ENCODE data around the gene MZF1. TPM values are rescaled to one million over a fixed set of nuclear protein-coding genes. Genes with fewer than 3 reads are reported as not detected.

MZF1 gene
- total RNA-seq, 1 experiment from 2014 or later, result 20.8 TPM

DNA sequence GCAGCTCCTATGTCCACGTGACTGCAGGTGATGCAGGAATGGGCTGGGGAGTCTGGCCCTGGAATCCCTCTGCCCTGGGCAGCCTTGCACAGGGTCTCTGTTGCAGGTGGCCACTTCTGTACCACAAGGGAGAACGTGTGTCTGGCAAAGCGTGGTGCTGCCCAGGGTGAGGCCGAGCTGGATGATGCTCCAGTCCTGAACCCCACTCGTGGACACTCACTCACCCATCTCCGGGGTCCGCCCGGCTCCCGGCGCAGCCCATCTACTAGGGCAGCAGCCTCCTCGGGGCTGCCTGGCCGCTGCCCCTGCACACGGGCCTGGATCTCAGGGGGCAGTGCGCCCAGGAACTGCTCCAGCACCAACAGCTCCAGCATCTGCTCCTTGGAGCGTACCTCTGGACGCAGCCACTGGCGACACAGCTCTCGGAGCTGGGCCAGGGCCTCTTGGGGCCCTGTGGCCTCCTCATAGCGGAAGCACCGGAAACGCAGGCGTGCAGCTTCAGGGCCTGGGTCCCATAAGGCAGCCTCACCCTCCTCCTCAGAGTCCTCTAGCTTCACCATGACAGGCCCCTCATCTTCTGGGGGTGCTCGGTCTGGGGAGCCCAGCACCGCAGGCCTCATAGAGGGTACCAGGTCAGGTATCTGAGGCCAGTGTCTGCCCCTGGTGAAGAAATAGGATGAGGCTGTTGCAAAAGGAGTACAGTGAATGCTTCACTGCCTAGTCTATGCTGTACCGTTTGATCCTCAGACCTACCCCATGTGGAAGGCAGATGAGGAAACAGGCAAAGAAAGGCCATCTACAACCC, 2.2 kb downstream of the MZF1 start:
- no peak for DNase-seq (ENCODE audit: extremely low read depth, low read depth)

DNA sequence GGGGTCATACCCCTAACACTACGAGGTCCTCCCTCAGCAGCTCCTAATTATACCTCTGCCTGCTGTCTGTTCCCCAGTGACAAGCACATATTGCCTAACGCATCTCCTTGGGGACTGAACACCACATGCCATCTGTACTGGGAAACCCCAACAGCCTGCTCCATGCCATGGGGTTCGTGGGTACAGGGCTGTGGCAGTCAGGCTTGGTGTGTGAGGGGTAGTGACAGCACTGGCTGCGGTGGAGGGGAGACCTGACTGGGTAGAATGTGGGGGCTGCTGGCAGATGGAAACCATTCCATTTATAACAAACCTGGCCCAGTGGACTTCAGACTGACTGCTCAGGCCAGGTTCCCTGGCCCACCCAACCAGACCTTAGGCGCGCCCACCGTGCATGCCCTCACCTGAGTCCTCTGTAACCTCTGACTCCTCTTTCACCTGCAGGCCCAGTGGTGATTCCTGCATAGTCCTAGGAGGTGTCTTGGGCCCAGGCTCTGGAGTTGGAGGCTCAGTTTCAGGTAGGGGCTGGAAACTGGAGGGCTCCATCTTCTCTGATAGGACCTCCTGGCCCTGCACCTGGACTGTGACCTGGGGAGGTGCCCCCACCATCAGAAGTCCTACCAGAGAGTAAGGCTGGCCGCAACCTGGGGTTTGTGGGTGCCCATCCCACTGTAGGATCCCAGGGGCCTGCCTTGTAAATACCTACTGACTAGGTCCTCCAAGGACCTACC, 3.0 kb downstream of the MZF1 start:
- DNase-seq (ENCODE audit: extremely low read depth, low read depth), result no peak

DNA sequence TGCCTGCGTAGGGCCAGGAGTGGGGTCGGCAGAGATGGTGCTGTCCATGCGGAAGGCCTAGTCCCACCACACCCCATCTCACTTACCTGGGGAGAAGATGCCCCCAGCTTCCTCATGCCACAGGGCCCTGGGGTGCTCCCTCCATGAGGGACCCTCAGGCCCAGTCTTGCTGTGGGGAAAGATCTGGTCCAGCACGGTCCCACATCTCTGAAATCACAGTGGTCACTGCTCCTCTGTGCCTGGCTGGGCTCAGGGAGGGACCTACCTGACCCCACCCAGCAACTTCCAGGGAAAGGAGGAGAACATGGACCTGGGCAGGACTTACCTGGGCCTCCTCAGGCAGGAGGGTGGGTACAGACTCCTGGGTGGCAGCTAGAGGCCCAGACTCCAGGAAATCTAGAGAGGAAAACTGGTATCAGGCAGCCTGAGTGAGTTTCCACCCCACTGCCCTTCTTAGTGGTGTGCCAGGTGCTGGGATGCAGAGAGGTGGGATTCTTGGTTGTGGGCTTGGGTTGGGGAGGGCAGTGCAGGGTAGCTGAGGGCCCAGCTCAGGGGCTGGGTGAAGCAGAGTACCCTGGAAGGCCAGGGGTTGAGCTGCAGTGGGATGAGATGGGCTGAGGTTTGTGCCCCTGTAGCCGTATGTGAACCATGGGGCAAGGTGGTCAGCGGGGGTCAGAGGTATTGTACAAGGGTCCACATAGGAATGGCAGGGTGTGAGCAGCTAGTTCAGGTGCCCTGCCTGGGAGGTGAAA, 3.8 kb downstream of the MZF1 start:
- DNase-seq (ENCODE audit: extremely low read depth, low read depth), result no peak

DNA sequence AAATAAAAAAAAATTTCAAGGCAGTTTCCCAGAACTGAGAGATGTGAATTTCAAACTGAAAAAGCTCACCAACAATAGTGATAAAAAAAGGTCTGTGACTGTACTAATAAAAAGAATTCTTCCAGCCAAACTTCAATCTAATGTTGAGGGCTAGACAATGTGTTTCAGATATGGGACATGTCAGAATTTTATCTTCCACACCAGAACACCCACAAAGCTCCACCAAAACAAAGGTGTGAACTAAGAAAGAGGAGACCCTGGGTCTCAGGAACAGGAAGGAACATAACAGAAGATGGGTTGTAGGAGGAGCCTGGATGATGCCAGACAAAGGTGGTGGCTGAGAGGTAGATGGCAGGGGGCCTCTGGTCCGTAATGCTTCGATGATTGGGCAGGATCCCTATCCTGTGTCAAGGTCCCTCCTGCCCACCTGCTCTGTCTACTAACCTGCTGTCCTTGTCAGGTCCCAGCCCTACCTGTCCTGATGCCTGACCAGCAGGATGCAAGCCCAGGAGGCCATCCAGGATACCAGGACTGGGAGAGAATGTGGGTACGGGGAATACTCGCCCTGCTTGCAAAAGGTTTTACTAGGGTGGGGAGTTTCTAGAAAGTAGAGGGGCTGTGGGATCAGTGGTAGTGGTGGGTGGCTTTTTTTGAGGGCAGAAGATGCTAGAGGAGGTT, 4.5 kb downstream of the MZF1 start:
- DNase-seq (ENCODE audit: extremely low read depth, low read depth), result no peak

DNA sequence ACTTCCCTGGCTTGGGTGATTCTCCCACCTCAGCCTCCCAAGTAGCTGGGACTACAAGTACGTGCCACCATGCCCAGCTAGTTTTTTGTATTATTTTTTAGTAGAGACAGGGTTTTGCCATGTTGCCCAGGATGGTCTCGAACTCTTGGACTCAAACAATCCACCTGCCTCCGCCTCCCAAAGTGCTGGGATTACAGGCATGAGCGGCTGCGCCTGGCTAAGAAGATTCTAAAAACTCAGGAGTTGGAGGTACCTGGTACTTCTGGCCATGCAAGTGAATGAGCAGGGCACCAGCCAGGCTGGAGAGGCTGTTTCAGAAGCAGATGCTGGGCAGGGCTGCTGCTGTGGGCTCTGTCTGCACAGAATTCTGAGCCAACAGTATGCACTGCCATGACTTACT, 6.1 kb downstream of the MZF1 start:
- no peak for DNase-seq (ENCODE audit: extremely low read depth, low read depth)

DNA sequence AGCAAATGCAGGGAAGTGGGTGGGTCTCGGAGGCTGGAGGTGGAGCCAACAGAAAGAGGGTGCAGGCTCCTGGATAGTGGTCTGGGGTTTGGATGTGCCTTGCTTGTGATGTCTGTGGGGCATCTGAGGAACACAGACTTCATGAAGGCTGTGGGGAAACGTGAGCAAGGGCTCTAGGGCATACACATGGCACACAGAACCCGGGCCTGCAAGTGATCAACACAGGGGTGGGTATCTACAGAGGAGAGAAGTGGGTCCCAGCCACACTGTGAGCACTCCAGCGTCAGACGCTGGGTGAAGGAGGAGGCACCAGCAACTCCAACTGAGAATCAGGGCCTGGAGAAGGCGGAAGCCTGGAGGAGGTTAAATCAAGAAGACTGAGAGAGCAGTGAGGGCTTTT, 9.3 kb downstream of the MZF1 start:
- no peak for DNase-seq (ENCODE audit: extremely low read depth, low read depth)

DNA sequence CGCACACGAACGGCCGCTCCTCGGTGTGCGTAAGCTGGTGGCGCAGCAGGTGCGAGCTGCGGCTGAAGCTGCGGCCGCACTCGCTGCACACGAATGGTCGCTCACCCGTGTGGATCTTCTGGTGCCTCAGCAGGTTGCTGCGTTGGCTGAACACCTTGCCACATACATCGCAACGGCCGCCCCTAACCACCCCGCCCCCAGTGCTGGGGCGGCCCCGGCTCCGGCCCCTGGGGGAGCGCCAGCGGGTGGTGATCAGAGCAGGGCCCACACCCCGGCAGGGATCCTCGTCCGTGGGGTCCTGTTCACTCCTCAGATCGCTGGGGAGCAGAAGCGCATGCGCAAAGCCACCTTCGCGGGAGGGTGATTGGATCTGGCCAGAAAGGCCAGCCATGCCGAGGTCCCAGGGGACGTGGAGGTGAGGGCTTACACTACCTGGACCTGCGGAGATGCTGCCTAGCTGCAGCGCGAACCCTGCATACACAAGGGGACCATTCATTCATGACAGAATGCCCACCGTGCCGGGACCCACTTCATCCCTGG, 10.0 kb downstream of the MZF1 start:
- DNase-seq (ENCODE audit: extremely low read depth, low read depth), result no peak

DNA sequence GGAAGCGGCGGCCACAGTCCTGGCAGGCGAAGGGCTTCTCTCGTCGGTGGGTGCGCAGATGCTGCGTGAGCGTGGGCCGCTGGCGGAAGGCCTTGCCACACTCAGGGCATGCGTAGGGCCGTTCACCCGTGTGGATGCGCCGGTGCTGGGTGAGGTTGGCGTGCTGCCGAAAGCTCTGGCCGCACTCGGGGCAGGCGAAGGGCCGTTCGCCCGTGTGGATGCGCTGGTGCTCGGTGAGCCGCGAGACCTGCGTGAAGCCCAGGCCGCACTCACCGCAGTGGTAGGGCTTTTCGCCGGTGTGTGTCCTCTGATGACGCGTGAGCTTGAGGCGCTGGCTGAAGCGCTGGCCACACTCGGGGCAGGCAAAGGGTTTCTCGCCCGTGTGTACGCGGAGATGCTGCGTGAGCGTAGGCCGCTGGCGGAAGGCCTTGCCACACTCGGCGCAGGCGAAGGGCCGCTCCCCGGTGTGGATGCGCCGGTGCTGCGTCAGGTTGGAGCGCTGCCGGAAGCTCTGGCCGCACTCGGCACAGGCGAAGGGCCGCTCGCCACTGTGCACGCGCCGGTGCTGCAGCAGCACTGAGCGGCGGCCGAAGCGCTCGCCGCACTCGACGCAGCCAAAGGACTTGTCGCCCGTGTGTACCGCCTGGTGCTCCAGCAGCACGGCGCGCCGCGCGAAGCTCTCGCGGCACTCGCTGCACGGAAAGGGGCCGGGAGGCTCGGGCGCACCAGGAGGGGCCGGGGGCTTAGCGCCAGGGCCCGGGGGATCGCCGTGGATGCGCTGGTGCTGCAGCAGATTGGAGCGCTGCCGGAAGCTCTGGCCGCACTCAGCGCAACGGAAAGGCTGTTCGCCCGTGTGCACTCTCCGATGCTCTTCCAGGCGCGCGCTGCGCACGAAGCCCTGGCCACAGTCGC, 10.8 kb downstream of the MZF1 start:
- no peak for DNase-seq (ENCODE audit: extremely low read depth, low read depth)

DNA sequence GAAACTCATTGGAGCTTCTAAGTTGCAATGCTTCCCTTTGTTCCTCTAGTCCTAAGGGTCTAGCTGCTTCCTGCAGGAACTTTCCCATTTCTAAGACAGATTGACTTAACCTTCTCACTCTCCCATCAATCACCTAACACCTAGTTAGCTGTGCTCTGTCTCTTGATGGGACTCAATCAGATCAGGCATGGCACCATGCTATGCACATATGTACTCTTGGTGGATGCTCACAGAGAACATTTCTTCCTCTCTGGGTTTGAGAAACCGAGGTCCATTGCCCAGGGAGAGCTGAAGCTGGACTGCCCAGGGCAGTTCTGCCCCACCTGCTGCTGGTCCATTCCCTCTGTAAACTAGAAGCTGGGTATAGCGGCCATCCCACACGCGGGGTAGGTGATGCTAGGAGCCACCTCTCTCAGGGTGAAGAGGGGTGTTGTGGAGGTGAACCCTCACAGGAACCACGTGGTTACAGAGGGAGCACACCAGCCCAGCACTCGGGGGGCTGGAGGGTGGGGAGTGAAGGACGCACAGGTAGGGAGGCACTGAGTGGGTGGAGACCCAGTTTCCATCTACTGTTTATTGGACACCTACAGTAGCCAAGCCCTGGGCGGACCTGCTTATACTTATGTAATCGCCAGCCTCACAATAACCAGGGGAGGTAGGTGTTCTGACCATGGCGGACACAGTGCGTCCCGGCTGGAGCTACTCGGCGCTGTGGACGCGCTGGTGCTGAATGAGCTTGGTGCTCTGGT, 11.6 kb downstream of the MZF1 start:
- DNase-seq (ENCODE audit: extremely low read depth, low read depth), result no peak

DNA sequence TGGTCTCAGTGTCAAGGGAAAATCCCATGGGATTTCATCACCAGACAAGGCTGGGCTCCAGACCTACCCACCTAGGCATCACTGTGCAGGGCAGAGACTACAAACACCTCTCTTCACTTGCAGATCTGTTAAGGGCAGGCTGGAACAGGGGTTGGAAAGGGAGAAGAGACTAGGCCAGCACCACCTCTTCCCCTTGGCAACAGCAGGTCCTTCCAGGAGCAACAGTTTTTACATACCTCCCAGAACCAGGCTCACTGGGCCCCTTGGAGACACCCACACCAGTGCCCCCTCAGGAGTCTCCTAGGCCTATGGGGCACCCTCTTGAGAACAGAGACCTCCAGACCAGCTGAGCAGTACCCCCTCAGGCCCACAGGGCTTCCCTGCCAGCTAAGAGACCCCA, 12.2 kb downstream of the MZF1 start:
- DNase-seq (ENCODE audit: extremely low read depth, low read depth), result no peak

DNA sequence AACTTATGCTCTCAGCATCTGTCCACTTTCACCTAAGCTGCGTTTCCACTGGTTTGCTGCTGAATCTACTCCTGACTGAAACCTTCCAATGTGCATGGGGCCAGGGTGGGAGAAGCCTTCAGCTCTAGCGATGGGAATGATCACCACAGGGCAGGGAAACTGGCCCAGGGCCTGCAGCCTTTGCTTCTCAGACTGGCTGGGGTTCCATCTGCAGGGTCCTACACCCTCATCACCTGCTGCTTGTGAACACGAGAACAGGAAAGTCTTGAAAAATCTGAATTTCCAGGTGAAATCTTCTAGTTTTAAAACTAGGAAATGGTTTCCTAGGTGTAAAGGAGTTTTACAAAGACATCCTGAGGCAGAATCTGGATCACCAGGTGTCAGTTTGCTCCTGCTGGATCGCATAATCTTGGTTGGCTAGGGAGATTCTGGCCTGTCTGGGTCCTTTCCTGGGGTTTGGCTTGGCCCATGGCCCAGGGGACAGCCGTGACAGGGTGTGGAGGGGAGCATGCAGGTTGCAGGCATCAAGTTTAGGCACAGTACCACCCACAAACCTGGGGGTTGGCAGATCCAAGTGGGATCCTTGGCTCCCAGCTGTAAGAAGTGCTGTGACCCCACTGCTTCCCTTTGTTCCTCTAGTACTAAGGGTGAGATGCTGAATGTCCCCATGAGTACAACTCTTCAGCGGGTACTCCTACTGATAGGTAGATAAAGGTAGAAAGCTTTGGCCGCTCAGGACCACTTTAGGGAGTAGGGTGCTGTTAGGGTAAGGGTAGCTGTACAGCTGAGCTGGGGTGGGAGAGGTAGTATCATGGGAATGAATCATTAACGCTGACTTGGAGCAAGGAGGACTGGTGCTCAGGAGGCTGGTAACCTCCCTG, 12.9 kb downstream of the MZF1 start:
- no peak for DNase-seq (ENCODE audit: extremely low read depth, low read depth)

DNA sequence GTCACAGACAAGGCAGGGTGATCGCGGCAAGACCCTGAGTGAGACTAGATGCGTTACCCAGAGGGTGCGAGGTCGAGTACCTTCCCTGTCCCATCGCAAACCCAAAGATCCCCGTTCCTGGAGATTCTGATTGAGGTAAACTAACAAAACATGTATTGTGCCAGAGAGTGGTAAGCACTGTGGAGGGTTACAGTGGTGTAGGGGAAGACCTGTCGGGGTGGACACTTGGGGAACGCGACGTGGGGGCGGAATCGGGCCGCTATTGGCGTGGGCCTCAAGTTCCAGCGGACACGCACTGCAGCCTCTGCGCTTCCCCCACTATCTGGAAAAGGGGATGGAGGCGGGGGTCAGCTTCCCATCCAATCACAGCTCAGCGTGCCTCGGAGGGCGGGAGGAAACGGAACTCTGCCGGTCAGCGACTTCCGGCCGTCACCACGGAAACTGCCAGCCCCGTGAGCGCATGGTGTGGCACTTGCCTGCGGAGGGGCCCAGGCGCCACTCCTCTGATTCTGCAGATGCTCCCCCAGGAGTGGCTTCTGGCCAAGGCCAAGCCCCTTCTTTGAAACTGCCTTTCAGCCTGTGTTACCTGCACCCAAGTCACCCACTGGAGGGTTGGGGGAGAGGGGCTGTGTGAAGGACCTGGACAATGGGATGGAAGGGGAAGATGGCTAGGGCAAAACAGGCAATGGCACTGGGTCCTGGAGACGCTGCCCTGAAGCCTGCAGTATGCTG, 13.7 kb downstream of the MZF1 start:
- peak; percentile 88 for DNase-seq (ENCODE audit: extremely low read depth, low read depth)

DNA sequence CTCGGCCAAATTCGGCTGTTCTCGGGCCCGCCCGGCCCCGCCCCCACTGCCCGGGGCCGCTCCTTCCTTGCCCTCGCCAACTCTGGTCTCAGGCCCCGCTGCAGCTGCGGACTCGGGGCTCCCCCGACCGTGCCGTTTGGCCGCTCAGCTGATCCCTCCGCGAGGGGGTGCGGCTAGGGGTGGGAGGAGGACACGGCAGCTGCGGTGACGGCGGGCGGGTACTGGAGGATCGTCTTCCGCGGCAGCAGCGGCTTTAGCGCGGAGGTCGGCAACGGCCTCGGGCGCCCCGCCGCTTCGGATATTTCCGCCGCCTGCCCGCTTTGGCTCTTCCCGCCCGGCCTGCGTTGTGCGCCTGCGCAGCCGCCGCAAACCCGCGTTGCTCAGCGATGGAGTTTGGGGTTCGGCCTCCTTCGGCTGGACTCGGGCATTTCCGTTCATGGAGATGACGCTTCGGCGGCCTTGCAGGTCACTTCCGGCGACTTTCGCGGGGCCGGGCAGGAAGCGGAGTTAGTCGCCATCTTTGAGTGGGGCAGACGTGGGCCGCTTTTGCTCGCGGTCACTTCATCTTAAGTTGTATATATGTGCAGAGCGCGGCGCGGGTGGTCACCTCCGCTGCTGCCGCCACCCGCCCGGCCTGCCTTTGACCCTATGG, 14.4 kb downstream of the MZF1 start:
- DNase-seq (ENCODE audit: extremely low read depth, low read depth), result peak; percentile 95

DNA sequence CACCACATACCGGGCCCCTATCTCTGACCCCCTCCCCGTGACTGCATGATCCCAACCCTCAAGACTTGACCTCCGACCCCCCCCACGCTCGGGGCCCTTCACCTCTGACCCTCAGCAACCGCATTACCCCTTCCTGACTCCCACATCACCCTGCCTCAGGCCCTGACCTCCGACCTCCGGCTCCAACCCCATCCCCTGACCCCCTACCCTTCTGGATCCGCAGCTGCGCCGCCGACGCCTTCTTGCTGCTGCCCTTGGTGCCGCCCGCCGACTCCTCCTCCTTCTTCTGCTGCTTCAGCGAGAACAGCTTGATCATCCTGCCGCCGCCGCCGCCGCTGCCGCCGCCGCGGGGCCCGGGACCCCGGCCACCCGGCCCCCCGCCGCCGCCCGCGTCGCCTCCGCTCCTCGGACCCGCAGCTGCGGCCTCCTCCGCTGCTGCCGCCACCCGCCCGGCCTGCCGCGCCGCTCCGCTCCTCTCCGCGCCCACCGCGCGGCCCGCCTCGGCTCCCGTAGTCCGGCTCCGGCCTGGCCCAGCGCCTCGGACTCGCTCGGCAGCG, 15.0 kb downstream of the MZF1 start, which contains the start of gene UBE2M:
TSS of gene UBE2M (minus strand) at position 546 of the 557 bp plus-strand sequence. CDS start at position 316, 230 bp downstream.
- DNase-seq (ENCODE audit: extremely low read depth, low read depth), result no peak

DNA sequence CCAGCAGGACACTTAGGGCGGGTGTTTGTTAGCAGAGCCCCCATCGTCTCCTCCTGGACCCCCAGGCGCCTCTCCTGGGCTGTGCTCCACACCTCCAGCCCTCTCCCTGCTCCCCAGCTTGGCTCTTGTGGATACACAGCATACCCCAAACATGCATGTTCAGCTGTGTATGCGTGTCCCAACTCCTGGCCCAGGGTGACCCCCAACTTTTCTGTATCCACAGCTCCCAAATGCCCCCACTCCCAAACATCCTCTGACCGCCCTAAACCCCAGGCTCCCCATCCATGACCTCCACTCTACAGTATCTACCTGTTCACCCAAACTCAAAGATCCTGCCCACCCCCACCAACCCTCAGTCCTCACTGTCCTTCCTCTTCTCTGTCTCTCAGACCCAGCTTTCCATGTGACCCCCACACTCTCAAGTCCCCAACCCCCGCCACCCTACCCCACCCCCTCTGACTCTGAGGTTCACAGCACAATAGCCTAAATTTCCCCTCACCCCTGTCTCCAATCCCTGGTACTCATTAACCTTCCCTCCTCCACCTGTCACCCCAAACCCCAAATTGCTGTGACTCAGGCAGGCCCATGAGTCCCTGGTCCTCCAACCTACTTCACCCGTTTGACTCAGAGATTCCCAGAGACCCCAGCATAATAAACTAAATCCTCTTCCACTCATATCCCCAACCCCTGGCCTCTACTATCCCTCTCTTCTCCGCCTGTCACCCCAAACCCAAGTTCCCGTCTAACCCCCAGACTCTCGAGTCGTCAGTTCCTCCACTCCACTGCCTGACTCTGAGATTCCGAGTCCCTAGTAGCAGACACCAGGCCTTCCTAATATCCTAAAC, 15.7 kb downstream of the MZF1 start:
- DNase-seq (ENCODE audit: extremely low read depth, low read depth), result no peak
